SU-DHL-6 (cell line): Measurements from ENCODE around the gene NFE2L3.

Experiments
- H2AFZ ChIP-seq: fragments of 200-600 bp; sonication (generic); 2 replicates; pipeline ENCODE4 v1.6.1; 2014; ENCODE audit warnings: low read depth, mild to moderate bottlenecking, moderate library complexity, mixed read lengths, antibody characterized with exemption, low read length; ENCODE audit not compliant: severe bottlenecking
- H3F3A ChIP-seq: fragments of 200-600 bp; shearing (Covaris generic); 2 replicates; pipeline ENCODE4 v1.6.0; 2016; ENCODE audit warnings: antibody characterized with exemption, mild to moderate bottlenecking; ENCODE audit not compliant: insufficient read depth
- H3K27ac ChIP-seq: fragments of 200-600 bp; sonication (generic); 2 replicates; pipeline ENCODE4 v1.5.1; 2016; ENCODE audit warnings: low read depth, mild to moderate bottlenecking, low read length, moderate library complexity, mixed read lengths
- H3K27me3 ChIP-seq: fragments of 200-600 bp; sonication (generic), shearing (Covaris generic); 2 replicates; pipeline ENCODE4 v1.6.0; 2014; ENCODE audit warnings: mild to moderate bottlenecking, low read length
- H3K36me3 ChIP-seq: fragments of 200-600 bp; sonication (generic); 2 replicates; pipeline ENCODE4 v1.6.1; 2014; ENCODE audit warnings: mild to moderate bottlenecking, low read length, mixed read lengths
- H3K4me2 ChIP-seq: fragments of 300-600, 200-600 bp; shearing (Covaris generic), sonication (generic); 2 replicates; pipeline ENCODE4 v1.6.0; 2014; ENCODE audit warnings: low read length, low read depth, mild to moderate bottlenecking; ENCODE audit not compliant: poor library complexity, severe bottlenecking
- H3K4me3 ChIP-seq: fragments of 200-600 bp; sonication (generic); 2 replicates; pipeline ENCODE4 v1.5.1; 2014; ENCODE audit warnings: antibody characterized with exemption, low read length, mild to moderate bottlenecking, mixed read lengths; ENCODE audit not compliant: insufficient read depth, poor library complexity, severe bottlenecking
- H3K79me2 ChIP-seq: fragments of 200-600 bp; sonication (generic); 2 replicates; pipeline ENCODE4 v1.6.1; 2014; ENCODE audit warnings: mild to moderate bottlenecking, low read length, moderate library complexity; ENCODE audit not compliant: insufficient read depth
- H3K9ac ChIP-seq: fragments of 200-600 bp; sonication (generic); 2 replicates; pipeline ENCODE4 v1.7.0; 2014; ENCODE audit warnings: mild to moderate bottlenecking, low read length
- H3K9me2 ChIP-seq: fragments of 200-600 bp; sonication (generic); replicated peaks from 2 replicates; pipeline ENCODE4 v1.6.1; 2014; ENCODE audit warnings: low read length; ENCODE audit not compliant: insufficient read depth
- H3K9me3 ChIP-seq: fragments of 200-600 bp; sonication (generic); 2 replicates; pipeline ENCODE4 v1.6.1; 2014; ENCODE audit warnings: low read length, mixed read lengths; ENCODE audit not compliant: insufficient read depth
- H4K20me1 ChIP-seq: fragments of 200-600 bp; sonication (generic); 2 replicates; pipeline ENCODE4 v1.6.1; 2014; ENCODE audit warnings: low read depth, mild to moderate bottlenecking, antibody characterized with exemption, low read length, moderate library complexity, mixed read lengths
- EZH2phosphoT487 ChIP-seq: fragments of 200-600 bp; sonication (generic), shearing (Covaris generic); conservative IDR thresholded peaks from 2 replicates; pipeline ENCODE4 v1.6.1; 2018; ENCODE audit warnings: mild to moderate bottlenecking, antibody characterized with exemption, low read length, moderate library complexity, mixed read lengths
- TF ChIP-seq, protein P1 (sequence below): fragments of 200-600 bp; sonication (generic); IDR thresholded peaks from one replicate; pipeline ENCODE4 v1.5.1; 2017; ENCODE audit warnings: antibody characterized with exemption, mild to moderate bottlenecking, low read length, moderate library complexity; ENCODE audit not compliant: insufficient read depth, poor library complexity, severe bottlenecking

Gene NFE2L3

DNA sequence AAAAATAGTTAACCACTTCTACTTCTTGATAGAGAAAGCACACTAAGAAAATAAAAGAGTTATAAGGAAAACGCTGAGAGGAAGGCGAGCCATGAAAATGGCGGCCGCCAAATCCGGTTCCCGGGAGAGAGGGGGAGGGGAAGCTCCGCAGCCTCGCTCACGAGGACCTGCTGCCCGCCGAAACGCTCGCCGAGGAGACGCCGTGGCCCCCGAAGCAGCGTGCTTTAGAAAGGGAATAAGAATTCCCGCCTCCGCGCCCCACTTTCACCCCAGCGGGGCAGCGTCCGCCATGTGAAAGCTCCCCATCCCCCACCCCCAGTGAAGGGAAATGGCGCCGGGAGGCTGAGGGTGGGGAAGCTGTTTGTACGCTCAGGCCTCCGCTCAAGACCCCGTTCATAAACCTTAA, 48.0 kb downstream of the NFE2L3 start:
- Histone ChIP-seq H3K36me3 (peaks cover 70% of the 10 kb centered on the region), H3K9me2 (no peaks in the 10 kb centered on the region), H3K27me3 (no peaks in the 10 kb centered on the region), H3K79me2 (peaks cover 90% of the 10 kb centered on the region), H2AFZ (no peak overlapping the region), H3K9me3 (no peaks in the 10 kb centered on the region), H3K4me2 (peak overlapping the region; percentile 75), H4K20me1 (peaks cover 67% of the 10 kb centered on the region), H3F3A (peaks cover 72% of the 10 kb centered on the region), H3K27ac (peak overlapping the region; percentile 97), H3K9ac (peak overlapping the region; percentile 98), H3K4me3 (peak overlapping the region; percentile 99)
- TF ChIP-seq, protein P1, sequence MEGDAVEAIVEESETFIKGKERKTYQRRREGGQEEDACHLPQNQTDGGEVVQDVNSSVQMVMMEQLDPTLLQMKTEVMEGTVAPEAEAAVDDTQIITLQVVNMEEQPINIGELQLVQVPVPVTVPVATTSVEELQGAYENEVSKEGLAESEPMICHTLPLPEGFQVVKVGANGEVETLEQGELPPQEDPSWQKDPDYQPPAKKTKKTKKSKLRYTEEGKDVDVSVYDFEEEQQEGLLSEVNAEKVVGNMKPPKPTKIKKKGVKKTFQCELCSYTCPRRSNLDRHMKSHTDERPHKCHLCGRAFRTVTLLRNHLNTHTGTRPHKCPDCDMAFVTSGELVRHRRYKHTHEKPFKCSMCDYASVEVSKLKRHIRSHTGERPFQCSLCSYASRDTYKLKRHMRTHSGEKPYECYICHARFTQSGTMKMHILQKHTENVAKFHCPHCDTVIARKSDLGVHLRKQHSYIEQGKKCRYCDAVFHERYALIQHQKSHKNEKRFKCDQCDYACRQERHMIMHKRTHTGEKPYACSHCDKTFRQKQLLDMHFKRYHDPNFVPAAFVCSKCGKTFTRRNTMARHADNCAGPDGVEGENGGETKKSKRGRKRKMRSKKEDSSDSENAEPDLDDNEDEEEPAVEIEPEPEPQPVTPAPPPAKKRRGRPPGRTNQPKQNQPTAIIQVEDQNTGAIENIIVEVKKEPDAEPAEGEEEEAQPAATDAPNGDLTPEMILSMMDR: no peak
- TF ChIP-seq EZH2phosphoT487: no peak

DNA sequence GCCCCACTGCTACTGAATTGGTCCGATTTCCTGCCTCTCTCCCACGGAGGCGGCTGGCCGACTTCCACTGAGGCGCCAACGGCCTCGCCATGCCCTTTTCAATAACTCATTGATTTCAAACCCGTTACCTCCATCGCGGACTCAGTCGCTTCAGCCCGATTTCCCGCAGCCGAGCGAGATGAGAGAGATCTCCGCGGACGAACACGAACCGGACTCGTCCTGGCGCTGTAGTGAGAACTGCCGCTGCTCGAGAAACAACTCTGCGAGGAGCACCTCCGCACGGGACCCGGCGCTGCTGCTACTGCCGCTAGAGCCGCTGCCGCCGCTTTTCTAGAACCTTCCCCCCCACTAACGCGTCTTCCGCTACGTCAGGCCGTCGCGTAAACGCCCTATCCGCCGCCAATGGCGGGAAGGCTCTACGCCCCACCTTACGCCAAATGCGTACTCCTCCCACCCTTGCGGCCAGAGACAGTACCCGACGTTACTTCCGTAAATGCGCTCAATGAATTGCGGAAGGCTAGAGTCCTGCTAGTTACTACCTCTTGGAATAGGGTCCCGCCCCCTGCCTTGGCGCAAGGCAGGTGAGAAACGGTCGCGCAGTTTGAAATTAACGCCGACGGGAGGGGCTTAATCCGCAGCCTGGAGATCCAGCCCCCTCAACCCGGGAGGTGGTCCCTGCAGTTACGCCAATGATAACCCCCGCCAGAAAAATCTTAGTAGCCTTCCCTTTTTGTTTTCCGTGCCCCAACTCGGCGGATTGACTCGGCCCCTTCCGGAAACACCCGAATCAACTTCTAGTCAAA, 48.6 kb downstream of the NFE2L3 start, which contains the start of gene HNRNPA2B1:
HNRNPA2B1 (minus strand) TSS at position 303 of the 803 bp plus-strand sequence; CDS start at position 134, 169 bp downstream.
- TF ChIP-seq, protein P1: no peak
- no peak for TF ChIP-seq EZH2phosphoT487
- Histone ChIP-seq H3F3A (peaks cover 66% of the 10 kb centered on the region), H3K4me2 (peak within 1 kb of the TSS; percentile 77), H3K36me3 (peaks cover 70% of the 10 kb centered on the region), H3K9me3 (no peaks in the 10 kb centered on the region), H3K27me3 (no peaks in the 10 kb centered on the region), H3K79me2 (peaks cover 90% of the 10 kb centered on the region), H3K9me2 (no peaks in the 10 kb centered on the region), H3K27ac (peak within 1 kb of the TSS; percentile 97), H3K9ac (peak within 1 kb of the TSS; percentile 98), H2AFZ (peak within 1 kb of the TSS; percentile 47), H4K20me1 (peaks cover 67% of the 10 kb centered on the region), H3K4me3 (peak within 1 kb of the TSS; percentile 99)

DNA sequence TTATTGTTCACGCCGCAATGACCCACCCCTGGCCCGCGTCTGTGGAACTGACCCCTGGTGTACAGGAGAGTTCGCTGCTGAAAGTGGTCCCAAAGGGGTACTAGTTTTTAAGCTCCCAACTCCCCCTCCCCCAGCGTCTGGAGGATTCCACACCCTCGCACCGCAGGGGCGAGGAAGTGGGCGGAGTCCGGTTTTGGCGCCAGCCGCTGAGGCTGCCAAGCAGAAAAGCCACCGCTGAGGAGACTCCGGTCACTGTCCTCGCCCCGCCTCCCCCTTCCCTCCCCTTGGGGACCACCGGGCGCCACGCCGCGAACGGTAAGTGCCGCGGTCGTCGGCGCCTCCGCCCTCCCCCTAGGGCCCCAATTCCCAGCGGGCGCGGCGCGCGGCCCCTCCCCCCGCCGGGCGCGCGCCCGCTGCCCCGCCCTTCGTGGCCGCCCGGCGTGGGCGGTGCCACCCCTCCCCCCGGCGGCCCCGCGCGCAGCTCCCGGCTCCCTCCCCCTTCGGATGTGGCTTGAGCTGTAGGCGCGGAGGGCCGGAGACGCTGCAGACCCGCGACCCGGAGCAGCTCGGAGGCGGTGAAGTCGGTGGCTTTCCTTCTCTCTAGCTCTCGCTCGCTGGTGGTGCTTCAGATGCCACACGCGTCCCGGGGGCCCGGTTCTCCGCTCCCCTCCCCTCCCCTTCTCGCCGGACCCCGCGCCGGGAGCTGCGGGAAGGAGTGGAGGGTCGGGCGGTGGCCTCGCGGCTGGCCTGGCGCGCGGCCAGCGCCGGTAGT, 49.4 kb downstream of the NFE2L3 start, which contains the start of gene CBX3:
CBX3 (plus strand) TSS at position 499 of the 772 bp plus-strand sequence. CDS start 1,254 bp downstream, outside the sequence.
- H3K27ac ChIP-seq: peak within 1 kb of the TSS; percentile 97
- peaks cover 90% of the 10 kb centered on the region for H3K79me2 ChIP-seq
- H3K4me2 ChIP-seq: peak within 1 kb of the TSS; percentile 77
- peak within 1 kb of the TSS; percentile 47 for H2AFZ ChIP-seq
- peak within 1 kb of the TSS; percentile 99 for H3K4me3 ChIP-seq
- TF ChIP-seq, protein P1: no peak
- TF ChIP-seq EZH2phosphoT487: no peak
- H3K9me3 ChIP-seq: no peaks in the 10 kb centered on the region
- H3K27me3 ChIP-seq: no peaks in the 10 kb centered on the region
- H3K9ac ChIP-seq: peak within 1 kb of the TSS; percentile 98
- H3K36me3 ChIP-seq: peaks cover 69% of the 10 kb centered on the region
- H3F3A ChIP-seq: peaks cover 63% of the 10 kb centered on the region
- no peaks in the 10 kb centered on the region for H3K9me2 ChIP-seq
- H4K20me1 ChIP-seq: peaks cover 67% of the 10 kb centered on the region
